IMR-90 (cell line): Measurements from ENCODE around the gene MEP1B. TPM values are rescaled to one million over a fixed set of nuclear protein-coding genes. Genes with fewer than 3 reads are reported as not detected.

ENCODE experiments used
- ATAC-seq: fragments of 200-7000 bp; cut with Tn5 transposase; 2 replicates; pipeline ENCODE4 v1.9.1; 2020; ENCODE audit warnings: low read depth, mild to moderate bottlenecking, moderate library complexity
- BruUV-seq: library from RNA; stranded (reverse); fragments of 400-500 nt; replicated peaks from 2 replicates; lab custom pipeline; 2021; lab: Mats Ljungman, UMichigan
- CTCF ChIA-PET: fragments of 300-600 bp; formaldehyde crosslinking; extraction: SDS; loops from one replicate; lab custom pipeline; 2021; ENCODE audit warnings: antibody characterized with exemption; lab: Yijun Ruan, JAX
- POLR2A ChIA-PET: fragments of 300-600 bp; sonication (Branson Sonifier 250); formaldehyde crosslinking; loops from one replicate; lab custom pipeline; 2022; ENCODE audit warnings: antibody characterized with exemption; ENCODE audit not compliant: unreplicated experiment; lab: Charles Lee
- DNase-seq: peaks from one replicate; pipeline ENCODE4 v3.0.0; 2013
- H2AFZ ChIP-seq: replicated peaks from 2 replicates; pipeline ENCODE3; 2013; ENCODE audit warnings: low read length, mild to moderate bottlenecking; ENCODE audit not compliant: poor library complexity
- H2AK5ac ChIP-seq: 2 replicates; pipeline ENCODE4 v1.6.1; 2013; ENCODE audit warnings: low read depth, low read length, inconsistent platforms
- H2AK9ac ChIP-seq: replicated peaks from 2 replicates; pipeline ENCODE3; 2013; ENCODE audit warnings: mild to moderate bottlenecking, low read depth, low read length, moderate library complexity; ENCODE audit not compliant: poor library complexity
- H2BK120ac ChIP-seq: 2 replicates; pipeline ENCODE4 v1.6.1; 2013; ENCODE audit warnings: low read depth, low read length, inconsistent platforms
- H2BK15ac ChIP-seq: 3 replicates; pipeline ENCODE4 v1.6.1; 2013; ENCODE audit warnings: low read depth, low read length, inconsistent platforms
- H2BK20ac ChIP-seq: 2 replicates; pipeline ENCODE4 v1.6.1; 2013; ENCODE audit warnings: low read depth, mild to moderate bottlenecking, inconsistent platforms, low read length, moderate library complexity
- H2BK5ac ChIP-seq: 2 replicates; pipeline ENCODE4 v1.6.1; 2013; ENCODE audit warnings: mild to moderate bottlenecking, low read depth, low read length, inconsistent platforms; ENCODE audit not compliant: poor library complexity, severe bottlenecking
- H3K14ac ChIP-seq: replicated peaks from 2 replicates; pipeline ENCODE4 v1.6.1; 2013; ENCODE audit warnings: low read depth, low read length, inconsistent platforms
- H3K18ac ChIP-seq: 2 replicates; pipeline ENCODE4 v1.6.1; 2013; ENCODE audit warnings: low read depth, low read length, control low read depth
- H3K23ac ChIP-seq: 2 replicates; pipeline ENCODE4 v1.6.1; 2013; ENCODE audit warnings: low read depth, low read length, inconsistent platforms
- H3K27ac ChIP-seq: 2 replicates; pipeline ENCODE4 v1.5.1; 2013; ENCODE audit warnings: mild to moderate bottlenecking, control low read depth, low read length; ENCODE audit not compliant: insufficient read depth
- H3K27me3 ChIP-seq: 2 replicates; pipeline ENCODE4 v1.6.1; 2013; ENCODE audit warnings: low read length; ENCODE audit not compliant: control insufficient read depth, insufficient read depth
- H3K36me3 ChIP-seq: 2 replicates; pipeline ENCODE4 v1.6.1; 2013; ENCODE audit warnings: low read length, mixed read lengths; ENCODE audit not compliant: control insufficient read depth, insufficient read depth
- H3K4ac ChIP-seq: 2 replicates; pipeline ENCODE4 v1.6.1; 2013; ENCODE audit warnings: low read depth, low read length, inconsistent platforms
- H3K4me1 ChIP-seq: 2 replicates; pipeline ENCODE4 v1.6.1; 2013; ENCODE audit warnings: low read length, mixed read lengths; ENCODE audit not compliant: control insufficient read depth, insufficient read depth
- H3K4me2 ChIP-seq: 2 replicates; pipeline ENCODE4 v1.6.1; 2013; ENCODE audit warnings: low read depth, mild to moderate bottlenecking, control low read depth, low read length, moderate library complexity
- H3K4me3 ChIP-seq: 2 replicates; pipeline ENCODE4 v1.5.1; 2013; ENCODE audit warnings: low read depth, mild to moderate bottlenecking, control low read depth, low read length, moderate library complexity; ENCODE audit not compliant: insufficient read depth
- H3K56ac ChIP-seq: 2 replicates; pipeline ENCODE4 v1.6.1; 2013; ENCODE audit warnings: low read length, inconsistent platforms; ENCODE audit not compliant: insufficient read depth; ENCODE audit errors: extremely low read depth
- H3K79me1 ChIP-seq, 2 experiments: 2 replicates each; pipeline ENCODE4 v1.6.1; 2013; ENCODE audit warnings: low read length in 2 of 2, inconsistent platforms in 1 of 2, low read depth in 1 of 2
- H3K9ac ChIP-seq: 2 replicates; pipeline ENCODE4 v1.6.1; 2013; ENCODE audit warnings: low read depth, low read length, control low read depth
- H3K9me1 ChIP-seq: 2 replicates; pipeline ENCODE4 v1.6.1; 2013; ENCODE audit warnings: low read length, inconsistent platforms; ENCODE audit not compliant: insufficient read depth
- H3K9me3 ChIP-seq: 2 replicates; pipeline ENCODE4 v1.6.1; 2013; ENCODE audit warnings: low read length; ENCODE audit not compliant: control insufficient read depth, insufficient read depth
- H4K20me1 ChIP-seq: 2 replicates; pipeline ENCODE4 v1.6.1; 2013; ENCODE audit warnings: low read length, inconsistent platforms; ENCODE audit not compliant: insufficient read depth
- H4K5ac ChIP-seq: 2 replicates; pipeline ENCODE4 v1.6.1; 2013; ENCODE audit warnings: mild to moderate bottlenecking, low read depth, low read length, control low read depth
- H4K8ac ChIP-seq, 2 experiments: 2 replicates each; pipeline ENCODE4 v1.6.1; 2013; ENCODE audit warnings: low read depth in 2 of 2, low read length in 2 of 2, control low read depth in 1 of 2, inconsistent platforms in 1 of 2
- H4K91ac ChIP-seq: 2 replicates; pipeline ENCODE4 v1.6.1; 2013; ENCODE audit warnings: low read depth, low read length, inconsistent platforms; ENCODE audit not compliant: insufficient read depth
- BHLHE40 ChIP-seq: fragments of 150-350 bp; IDR thresholded peaks from 2 replicates; pipeline ENCODE4 v1.6.1; 2016; ENCODE audit warnings: mild to moderate bottlenecking, low read depth, low read length
- CEBPB ChIP-seq: IDR thresholded peaks from 2 replicates; pipeline ENCODE4 v1.6.1; 2012; ENCODE audit warnings: low read depth, low read length, improper control_type of control experiment
- CHD1 ChIP-seq: IDR thresholded peaks from 2 replicates; pipeline ENCODE4 v1.6.1; 2012; ENCODE audit warnings: low read depth, low read length, improper control_type of control experiment
- CTCF ChIP-seq: conservative IDR thresholded peaks from 2 replicates; pipeline ENCODE4 v1.5.1; 2012; ENCODE audit warnings: mild to moderate bottlenecking, low read depth, low read length, improper control_type of control experiment
- ELK1 ChIP-seq: fragments of 150-350 bp; IDR thresholded peaks from 2 replicates; pipeline ENCODE4 v1.6.1; 2016; ENCODE audit warnings: low read depth, mild to moderate bottlenecking, low read length, moderate library complexity, borderline replicate concordance
- FOS ChIP-seq: fragments of 150-350 bp; IDR thresholded peaks from 2 replicates; pipeline ENCODE4 v1.6.1; 2016; ENCODE audit warnings: low read depth, low read length
- MAFK ChIP-seq: IDR thresholded peaks from 2 replicates; pipeline ENCODE4 v1.6.1; 2012; ENCODE audit warnings: low read depth, low read length, improper control_type of control experiment
- MAZ ChIP-seq: IDR thresholded peaks from 2 replicates; pipeline ENCODE4 v1.6.1; 2012; ENCODE audit warnings: low read depth, mild to moderate bottlenecking, low read length, improper control_type of control experiment, moderate library complexity, borderline replicate concordance
- MXI1 ChIP-seq: IDR thresholded peaks from 2 replicates; pipeline ENCODE4 v1.6.1; 2012; ENCODE audit warnings: low read depth, mild to moderate bottlenecking, low read length, moderate library complexity, borderline replicate concordance
- NFE2L2 ChIP-seq: fragments of 150-350 bp; IDR thresholded peaks from 2 replicates; pipeline ENCODE4 v1.6.1; 2016; ENCODE audit warnings: low read depth, mild to moderate bottlenecking, low read length
- POLR2A ChIP-seq: IDR thresholded peaks from 2 replicates; pipeline ENCODE4 v1.6.1; 2012; ENCODE audit warnings: mild to moderate bottlenecking, low read depth, low read length
- RAD21 ChIP-seq: IDR thresholded peaks from 2 replicates; pipeline ENCODE4 v1.6.1; 2012; ENCODE audit warnings: low read length, improper control_type of control experiment
- RCOR1 ChIP-seq: IDR thresholded peaks from 2 replicates; pipeline ENCODE4 v1.6.1; 2012; ENCODE audit warnings: mild to moderate bottlenecking, low read length, improper control_type of control experiment; ENCODE audit not compliant: insufficient replicate concordance
- RFX5 ChIP-seq: IDR thresholded peaks from 2 replicates; pipeline ENCODE4 v1.8.0; 2012; ENCODE audit warnings: low read depth, mild to moderate bottlenecking, low read length, moderate library complexity
- SMC3 ChIP-seq: fragments of 150-350 bp; IDR thresholded peaks from 2 replicates; pipeline ENCODE4 v1.6.1; 2016; ENCODE audit warnings: low read depth, mild to moderate bottlenecking, antibody characterized with exemption, low read length, moderate library complexity
- USF2 ChIP-seq: fragments of 150-350 bp; IDR thresholded peaks from 2 replicates; pipeline ENCODE4 v1.6.1; 2017; ENCODE audit warnings: mild to moderate bottlenecking, antibody characterized with exemption, low read length, low read depth
- WGBS, 2 experiments: methylation state at CpG; one replicate each; pipeline versions ENCODE4 v1.1.5 to v1.1.7; 2013; ENCODE audit warnings: missing lambda C conversion rate in 2 of 2; ENCODE audit not compliant: insufficient read length in 1 of 2; ENCODE audit errors: extremely low coverage in 2 of 2; 5-methylcytosine and 5-hydroxymethylcytosine counted together
- dilution Hi-C: fragments of 300-500 bp; cut with HindIII; formaldehyde crosslinking; loops from one replicate; pipeline ENCODE4 v1.14.3; 2018; ENCODE audit warnings: low sequenced_read_pairs; ENCODE audit not compliant: unreplicated experiment
- in situ Hi-C: fragments of 300-500 bp; cut with MboI; formaldehyde crosslinking; loops from 3 replicates; pipeline ENCODE4 v1.14.3; 2019; ENCODE audit warnings: low sequenced_read_pairs, inconsistent platforms, mixed read lengths
- intact Hi-C: fragments of 100-400 bp; cut with micrococcal nuclease; formaldehyde crosslinking; loops from 2 replicates; pipeline ENCODE4 v1.10.0; 2022
- polyA plus RNA-seq, 3 experiments: library from polyadenylated mRNA; depleted of rRNA; stranded (reverse); fragments of >200 nt; gene quantifications; 2 replicates each; pipeline ENCODE4 v1.2.3, GENCODE V29; 2012; ENCODE audit warnings: low replicate concordance in 1 of 3
- total RNA-seq: library from RNA; depleted of rRNA; stranded (reverse); fragments of >200 nt; gene quantifications from 2 replicates; pipeline ENCODE4 v1.2.3, GENCODE V29; 2012

Gene MEP1B
- total and polyA plus RNA-seq, 2 of the 4 experiments (the other 2 are of a cell fraction), result not detected

- H3K9ac ChIP-seq, result no peak overlapping the region
- no peak overlapping the region for H3K4me2 ChIP-seq
- 83% methylated on average over 2 of the region's 5 CpGs; no CpG with 5 or more reads in 1 of the 2 experiments for WGBS, 2 experiments
- no peak overlapping the region for H2BK5ac ChIP-seq
- no peak overlapping the region for H2AK5ac ChIP-seq
- no peak overlapping the region for H3K4ac ChIP-seq
- no peaks in the 10 kb centered on the region for H4K20me1 ChIP-seq
- H4K8ac ChIP-seq, result no peak overlapping the region
- no peaks in the 10 kb centered on the region for H3K36me3 ChIP-seq
- H3K9me1 ChIP-seq, result no peaks in the 10 kb centered on the region
- no TSS peak for BruUV-seq
- H3K4me1 ChIP-seq, result no peaks in the 10 kb centered on the region
- no peaks in the 10 kb centered on the region; the same call in 1 of the 2 replicates for H3K27me3 ChIP-seq
- H3K79me1 ChIP-seq, result no peaks in the 10 kb centered on the region
- POLR2A ChIA-PET, result no interaction called here
- H2BK120ac ChIP-seq, result no peak overlapping the region
- dilution Hi-C loops (no loop called here), in situ Hi-C loops (no loop called here), intact Hi-C loops (no loop called here)
- H3K9me3 ChIP-seq, result no peaks in the 10 kb centered on the region
- CTCF ChIA-PET, result no interaction called here
- no peak overlapping the region for H4K5ac ChIP-seq
- no peak overlapping the region for H3K14ac ChIP-seq
- H2AK9ac ChIP-seq, result no peak overlapping the region
- no peak overlapping the region for H2BK15ac ChIP-seq
- H3K4me3 ChIP-seq, result no peak overlapping the region
- no peak overlapping the region for H2AFZ ChIP-seq
- TF ChIP-seq MAZ (no peak), FOS (no peak), CHD1 (no peak), MXI1 (no peak), MAFK (no peak), POLR2A (no peak), ELK1 (no peak), SMC3 (no peak), RAD21 (no peak), CEBPB (no peak), RFX5 (no peak), NFE2L2 (no peak), USF2 (no peak), RCOR1 (no peak), BHLHE40 (no peak), CTCF (no peak)
- no peak for DNase-seq
- no peak overlapping the region for H3K27ac ChIP-seq
- ATAC-seq, result no peak
- H3K18ac ChIP-seq, result no peak overlapping the region
- H3K56ac ChIP-seq, result no peak overlapping the region
- no peak overlapping the region for H4K91ac ChIP-seq
- no peak overlapping the region for H3K23ac ChIP-seq
- H2BK20ac ChIP-seq, result no peak overlapping the region
These were observed 48.9 kb downstream of the MEP1B start for GRCh38 chr18:32238635-32239268.
